8988T (cell line): ENCODE results near the gene ASRGL1.
"Not testable (repeated sequence)": the region's sequence is repeated elsewhere in the genome, so short reads cannot be mapped to it uniquely, and the experiment has no call there.

Experiments used
- DNase-seq: peaks from one replicate; pipeline ENCODE4 v3.0.0; 2011

The ASRGL1 gene

GRCh38 chr11:62353841-62354240, 16.6 kb downstream of the ASRGL1 start:
- DNase-seq = no peak

GRCh38 chr11:62358273-62358672, 21.0 kb downstream of the ASRGL1 start:
- DNase-seq = no peak

- no peak for DNase-seq
These were observed 22.2 kb downstream of the ASRGL1 start for GRCh38 chr11:62359475-62359874.

- DNase-seq = no peak
These were observed 23.4 kb downstream of the ASRGL1 start for GRCh38 chr11:62360685-62361084.

GRCh38 chr11:62368861-62369477, 31.7 kb downstream of the ASRGL1 start:
- DNase-seq = not testable (repeated sequence)

- no peak for DNase-seq
These were observed 33.6 kb downstream of the ASRGL1 start for GRCh38 chr11:62370743-62371440.

- no peak for DNase-seq
These were observed 35.6 kb downstream of the ASRGL1 start for GRCh38 chr11:62372871-62373270.

GRCh38 chr11:62373464-62374119, 36.3 kb downstream of the ASRGL1 start:
- no peak for DNase-seq

GRCh38 chr11:62374801-62375200, 37.6 kb downstream of the ASRGL1 start:
- DNase-seq = no peak

- DNase-seq = not testable (repeated sequence)
These were observed 41.3 kb downstream of the ASRGL1 start for GRCh38 chr11:62378459-62379063.

GRCh38 chr11:62379586-62379985, 42.3 kb downstream of the ASRGL1 start:
- DNase-seq = not testable (repeated sequence)

- DNase-seq = not testable (repeated sequence)
These were observed 43.6 kb downstream of the ASRGL1 start for GRCh38 chr11:62380821-62381245.

- DNase-seq = no peak
These were observed 46.6 kb downstream of the ASRGL1 start for GRCh38 chr11:62383822-62384221.

GRCh38 chr11:62386083-62386482, 48.8 kb downstream of the ASRGL1 start:
- DNase-seq = not testable (repeated sequence)

GRCh38 chr11:62387381-62387780, 50.1 kb downstream of the ASRGL1 start:
- DNase-seq = no peak

GRCh38 chr11:62388999-62389398, 51.8 kb downstream of the ASRGL1 start:
- no peak for DNase-seq

- DNase-seq = no peak
These were observed 53.0 kb downstream of the ASRGL1 start for GRCh38 chr11:62390237-62390636.

GRCh38 chr11:62390722-62391121, 53.5 kb downstream of the ASRGL1 start:
- DNase-seq = no peak

GRCh38 chr11:62391642-62392425, 54.6 kb downstream of the ASRGL1 start:
- no peak for DNase-seq

- DNase-seq = no peak
These were observed 55.3 kb downstream of the ASRGL1 start for GRCh38 chr11:62392506-62392905.

- DNase-seq = no peak
These were observed 55.9 kb downstream of the ASRGL1 start for GRCh38 chr11:62393061-62393611.

GRCh38 chr11:62393735-62394134, 56.5 kb downstream of the ASRGL1 start:
- no peak for DNase-seq
